K562 treated with DMSO at 1 percent for 12 hours (cell line): ENCODE results near the gene FBLL1. TPM values are rescaled to one million over a fixed set of nuclear protein-coding genes. Genes with fewer than 3 reads are reported as not detected.

Source experiments
- total RNA-seq: library from RNA; unstranded; fragments of 300-600 nt; gene quantifications from 2 replicates; pipeline ENCODE4 v1.2.3, GENCODE V29; 2022; ENCODE audit not compliant: insufficient read depth

The FBLL1 gene
- total RNA-seq = not detected in 2 replicates

GRCh38 chr5:168528521-168529373 lies at the start of gene FBLL1:
TSS of gene FBLL1 (plus strand) at chr5:168529305. CDS start at chr5:168529505, 200 bp downstream.

GRCh38 chr5:168486136-168486879 lies 42.8 kb upstream of the FBLL1 start, which contains the start of gene RARS1:
TSS of gene RARS1 (plus strand) at chr5:168486471. CDS start at chr5:168486499, 28 bp downstream.

GRCh38 chr5:168578538-168579487 lies 49.7 kb downstream of the FBLL1 start, which contains the start of gene PANK3:
TSS of gene PANK3 (minus strand) at chr5:168579368. CDS start at chr5:168579283, 85 bp downstream.

Other genes starting within 250 kb of the FBLL1 start
- not detected in 2 replicates for gene WWC1, start 237.7 kb upstream of the FBLL1 start, total RNA-seq
- 48.0 and 69.8 TPM in 2 replicates for gene RARS1, start 42.8 kb upstream of the FBLL1 start, total RNA-seq
- 4.9 and 22.8 TPM in 2 replicates for gene PANK3, start 50.1 kb downstream of the FBLL1 start, total RNA-seq